T-cell (primary cell): ENCODE results near the gene BCOR. TPM values are rescaled to one million over a fixed set of nuclear protein-coding genes. Genes with fewer than 3 reads are reported as not detected.

ENCODE experiments used
- ATAC-seq, 4 experiments: fragments of 200-7000 bp in 3 of 4; fragments of 150-1000 bp in 1 of 4; cut with Tn5 transposase; replicated peaks in 1 of 4; 1 replicate in 3 of 4; 2 replicates in 1 of 4; pipeline ENCODE4 v1.10.0; 2021; ENCODE audit warnings: moderate library complexity in 3 of 4, mild to moderate bottlenecking in 2 of 4, moderate number of reproducible peaks in 1 of 4
- CTCF ChIA-PET, 2 donors: fragments of 300-600 bp; sonication (Branson Sonifier 250); formaldehyde crosslinking; loops; one replicate each; lab custom pipeline; 2022; ENCODE audit warnings: antibody characterized with exemption in 2 of 2; lab: Charles Lee
- POLR2A ChIA-PET, 2 donors: fragments of 300-600 bp; sonication (Branson Sonifier 250); formaldehyde crosslinking; loops; one replicate each; lab custom pipeline; 2022; ENCODE audit warnings: antibody characterized with exemption in 2 of 2; lab: Charles Lee
- DNase-seq, 35 experiments: peaks; one replicate each; pipeline versions ENCODE4 v3.0.0 to v3.0.0-alpha.2; 2013 to 2023
- H3K27ac ChIP-seq: one replicate; pipeline ENCODE4 v1.5.1; 2013; ENCODE audit warnings: low read length
- H3K27me3 ChIP-seq, 2 experiments: replicated peaks in 1 of 2; 1 replicate in 1 of 2; 2 replicates in 1 of 2; pipeline versions ENCODE4 v1.6.1 to v1.7.0; 2013; ENCODE audit warnings: low read length in 1 of 2, mixed read lengths in 1 of 2; ENCODE audit not compliant: control insufficient read depth in 2 of 2, insufficient read depth in 2 of 2; ENCODE audit errors: extremely low read depth in 1 of 2
- H3K36me3 ChIP-seq, 2 donors: 1 replicate in 1 of 2; 2 replicates in 1 of 2; pipeline versions ENCODE4 v1.6.1 to v1.7.0; 2013; ENCODE audit warnings: low read length in 1 of 2; ENCODE audit not compliant: control insufficient read depth in 2 of 2, insufficient read depth in 1 of 2; ENCODE audit errors: extremely low read depth in 1 of 2
- H3K4me1 ChIP-seq, 2 experiments: 1 replicate in 1 of 2; 2 replicates in 1 of 2; pipeline versions ENCODE4 v1.6.1 to v1.7.0; 2013; ENCODE audit warnings: low read length in 2 of 2, mixed read lengths in 1 of 2; ENCODE audit not compliant: insufficient read depth in 2 of 2, control insufficient read depth in 1 of 2; ENCODE audit errors: extremely low read depth in 1 of 2
- H3K4me3 ChIP-seq, 2 donors: 1 replicate in 1 of 2; 2 replicates in 1 of 2; pipeline versions ENCODE4 v1.5.1 to v1.7.0; 2013; ENCODE audit warnings: mild to moderate bottlenecking in 2 of 2, low read length in 1 of 2, moderate library complexity in 1 of 2; ENCODE audit not compliant: control insufficient read depth in 1 of 2; ENCODE audit errors: extremely low read depth in 1 of 2
- H3K9me3 ChIP-seq: 2 replicates; pipeline ENCODE4 v1.7.0; 2013
- H3K27ac Mint-ChIP-seq, 2 donors: one replicate each; pipeline ENCODE4 v1.8.0; 2020 to 2021; ENCODE audit warnings: mild to moderate bottlenecking in 2 of 2, mixed read lengths in 2 of 2
- H3K27me3 Mint-ChIP-seq, 2 donors: one replicate each; pipeline ENCODE4 v1.8.0; 2021 to 2022; ENCODE audit warnings: mixed read lengths in 2 of 2
- H3K36me3 Mint-ChIP-seq: one replicate; pipeline ENCODE4 v1.8.0; 2021; ENCODE audit warnings: mixed read lengths
- H3K4me1 Mint-ChIP-seq, 3 donors: one replicate each; pipeline ENCODE4 v1.8.0; 2020 to 2022; ENCODE audit warnings: mixed read lengths in 3 of 3, mild to moderate bottlenecking in 1 of 3
- H3K4me3 Mint-ChIP-seq, 3 donors: one replicate each; pipeline ENCODE4 v1.8.0; 2020 to 2022; ENCODE audit warnings: mild to moderate bottlenecking in 3 of 3, mixed read lengths in 3 of 3, moderate library complexity in 3 of 3
- H3K9me3 Mint-ChIP-seq, 3 donors: one replicate each; pipeline ENCODE4 v1.8.0; 2020 to 2022; ENCODE audit warnings: mixed read lengths in 3 of 3
- WGBS: methylation state at CpG from one replicate; pipeline ENCODE4 v1.1.5; 2013; ENCODE audit warnings: missing lambda C conversion rate; ENCODE audit not compliant: insufficient coverage; 5-methylcytosine and 5-hydroxymethylcytosine counted together
- total RNA-seq, 35 experiments: library from RNA in 6 of 35; stranded (reverse) in 6 of 35; fragments of 120-200 nt in 1 of 35; gene quantifications; one replicate each; pipeline versions ENCODE4 v1.2.1 to v1.2.4 and lab custom pipeline; 2013 to 2026

Gene BCOR
- total RNA-seq, 5 donors from 2014 or later (not counting 1 experiment from before 2014, with no cell fraction given), result 24.4 to 49.2 (median 42.2) TPM

GRCh38 chrX:40049084-40049641 is 48.6 kb downstream of the BCOR start:
- Histone ChIP-seq H3K4me3 (no peak overlapping the region), H3K9me3 (peaks cover 2% of the 10 kb centered on the region), H3K27me3 (no peaks in the 10 kb centered on the region), H3K27ac (no peak overlapping the region), H3K36me3 (peaks cover 0 to 50% of the 10 kb centered on the region in 2 donors), H3K4me1 (no peaks in the 10 kb centered on the region)
- Mint-ChIP-seq H3K27me3 (no peaks in the 10 kb centered on the region), H3K36me3 (peaks cover 56% of the 10 kb centered on the region), H3K4me3 (no peak overlapping the region), H3K4me1 (no peaks in the 10 kb centered on the region), H3K9me3 (peaks cover 13 to 23% (median 17%) of the 10 kb centered on the region in 3 donors), H3K27ac (no peak overlapping the region)
- DNase-seq (no peak), ATAC-seq (no peak)
- CTCF ChIA-PET, result interaction anchor here (0.6 to 1.2 kb wide), 2 partner anchors 11 to 44 kb away, joined by 3 to 8 read pairs; no protein-coding TSS in a partner anchor
- POLR2A ChIA-PET, result interaction anchor here in 1 of 2 donors (0.6 kb wide), 1 partner anchor 150 kb away, joined by 4 read pairs; no protein-coding TSS in a partner anchor
- 100% methylated on average over 2 of the region's 7 CpGs for WGBS

- CTCF ChIA-PET, result no interaction called here
- Histone ChIP-seq H3K9me3 (no peaks in the 10 kb centered on the region), H3K27me3 (no peaks in the 10 kb centered on the region), H3K36me3 (peaks cover 0 to 34% of the 10 kb centered on the region in 2 donors), H3K4me3 (no peak overlapping the region), H3K27ac (no peak overlapping the region), H3K4me1 (peaks cover 0 to under 1% of the 10 kb centered on the region in 2 experiments)
- H3K27me3 Mint-ChIP-seq, result no peaks in the 10 kb centered on the region
- DNase-seq (no peak), ATAC-seq (no peak)
- H3K4me3 Mint-ChIP-seq, result no peak overlapping the region
- peaks cover 8 to 19% (median 18%) of the 10 kb centered on the region in 3 donors for H3K9me3 Mint-ChIP-seq
- POLR2A ChIA-PET, result interaction anchor here in 1 of 2 donors (0.6 kb wide), 1 partner anchor 163 kb away, joined by 3 read pairs; no protein-coding TSS in a partner anchor
- H3K4me1 Mint-ChIP-seq, result no peaks in the 10 kb centered on the region
- H3K36me3 Mint-ChIP-seq, result peaks cover 41% of the 10 kb centered on the region
- H3K27ac Mint-ChIP-seq, result no peak overlapping the region
Observed at GRCh38 chrX:40047485-40047884, 50.3 kb downstream of the BCOR start.

- H3K36me3 Mint-ChIP-seq, result peaks cover 8% of the 10 kb centered on the region
- Histone ChIP-seq H3K36me3 (peaks cover 0 to 2% of the 10 kb centered on the region in 2 donors), H3K27me3 (no peaks in the 10 kb centered on the region), H3K9me3 (no peaks in the 10 kb centered on the region), H3K4me1 (peaks cover 9 to 18% of the 10 kb centered on the region in 2 experiments), H3K4me3 (no peak overlapping the region), H3K27ac (no peak overlapping the region)
- no peak for ATAC-seq
- H3K4me3 Mint-ChIP-seq, result no peak overlapping the region
- H3K27ac Mint-ChIP-seq, result no peak overlapping the region
- 100% methylated on average over 1 of the region's 3 CpGs for WGBS
- H3K27me3 Mint-ChIP-seq, result peaks cover 0 to 3% of the 10 kb centered on the region in 2 donors
- peaks cover 18 to 22% (median 19%) of the 10 kb centered on the region in 3 donors for H3K4me1 Mint-ChIP-seq
- H3K9me3 Mint-ChIP-seq, result peaks cover under 1 to 9% (median 8%) of the 10 kb centered on the region in 3 donors
- ChIA-PET CTCF (no interaction called here), POLR2A (no interaction called here)
- no peak for DNase-seq
Observed at GRCh38 chrX:40043895-40044294, 53.9 kb downstream of the BCOR start.

- no peaks in the 10 kb centered on the region for H3K36me3 Mint-ChIP-seq
- POLR2A ChIA-PET, result no interaction called here
Observed at GRCh38 chrX:40041915-40042314, 55.8 kb downstream of the BCOR start.

GRCh38 chrX:40040686-40041461 is 56.9 kb downstream of the BCOR start:
- H3K4me1 Mint-ChIP-seq, result peaks cover 18 to 22% (median 19%) of the 10 kb centered on the region in 3 donors
- peaks cover 0 to 4% (median 2%) of the 10 kb centered on the region in 3 donors for H3K9me3 Mint-ChIP-seq
- no peaks in the 10 kb centered on the region for H3K36me3 ChIP-seq
- no peaks in the 10 kb centered on the region for H3K27me3 ChIP-seq
- H3K4me3 ChIP-seq, result no peak overlapping the region
- ATAC-seq (no peak), DNase-seq (no peak)
- H3K4me1 ChIP-seq, result peaks cover 9 to 18% of the 10 kb centered on the region in 2 experiments
- H3K27me3 Mint-ChIP-seq, result peaks cover 0 to 3% of the 10 kb centered on the region in 2 donors
- H3K27ac ChIP-seq, result no peak overlapping the region
- ChIA-PET CTCF (no interaction called here), POLR2A (no interaction called here)
- no peaks in the 10 kb centered on the region for H3K9me3 ChIP-seq
- peak overlapping the region in 1 of 2 donors; percentile 52 for H3K27ac Mint-ChIP-seq
- no peaks in the 10 kb centered on the region for H3K36me3 Mint-ChIP-seq
- 40% methylated on average over 1 of the region's 4 CpGs for WGBS
- peak overlapping the region in 1 of 3 donors; percentile 46 for H3K4me3 Mint-ChIP-seq

More at GRCh38 chrX:40041915-40042314, 55.8 kb downstream of the BCOR start:
- peaks cover 18 to 22% (median 19%) of the 10 kb centered on the region in 3 donors for H3K4me1 Mint-ChIP-seq
- DNase-seq (no peak), ATAC-seq (no peak)
- no peak overlapping the region for H3K27ac ChIP-seq
- H3K9me3 ChIP-seq, result no peaks in the 10 kb centered on the region
- H3K27me3 Mint-ChIP-seq, result peaks cover 0 to 3% of the 10 kb centered on the region in 2 donors
- H3K27me3 ChIP-seq, result no peaks in the 10 kb centered on the region
- H3K9me3 Mint-ChIP-seq, result peaks cover 0 to 4% (median 2%) of the 10 kb centered on the region in 3 donors
- H3K4me3 Mint-ChIP-seq, result no peak overlapping the region
- H3K27ac Mint-ChIP-seq, result no peak overlapping the region
- WGBS, result no CpG with 5 or more reads among the region's 6 CpGs
- H3K36me3 ChIP-seq, result no peaks in the 10 kb centered on the region
- H3K4me1 ChIP-seq, result peaks cover 9 to 18% of the 10 kb centered on the region in 2 experiments
- no peak overlapping the region for H3K4me3 ChIP-seq
- CTCF ChIA-PET, result no interaction called here

GRCh38 chrX:40039887-40040286 is 57.9 kb downstream of the BCOR start:
- H3K4me1 Mint-ChIP-seq, result peaks cover 18 to 22% (median 19%) of the 10 kb centered on the region in 3 donors
- H3K9me3 ChIP-seq, result no peaks in the 10 kb centered on the region
- no peak overlapping the region for H3K27ac Mint-ChIP-seq
- no peak overlapping the region for H3K4me3 Mint-ChIP-seq
- ATAC-seq (no peak), DNase-seq (no peak)
- WGBS, result 100% methylated on average over 3 of the region's 8 CpGs
- H3K36me3 ChIP-seq, result no peaks in the 10 kb centered on the region
- peaks cover 0 to 3% of the 10 kb centered on the region in 2 donors for H3K27me3 Mint-ChIP-seq
- H3K36me3 Mint-ChIP-seq, result no peaks in the 10 kb centered on the region
- H3K4me3 ChIP-seq, result no peak overlapping the region
- H3K9me3 Mint-ChIP-seq, result peaks cover 0 to 4% (median 2%) of the 10 kb centered on the region in 3 donors
- peaks cover 9 to 18% of the 10 kb centered on the region in 2 experiments for H3K4me1 ChIP-seq
- ChIA-PET POLR2A (no interaction called here), CTCF (no interaction called here)
- H3K27ac ChIP-seq, result no peak overlapping the region
- no peaks in the 10 kb centered on the region for H3K27me3 ChIP-seq
